Glomerular endothelial cell (primary cell): Measurements from ENCODE around the gene EFCAB7. TPM values are rescaled to one million over a fixed set of nuclear protein-coding genes. Genes with fewer than 3 reads are reported as not detected.

Source experiments
- DNase-seq: peaks from one replicate; pipeline ENCODE4 v3.0.0-alpha.2; 2011; ENCODE audit warnings: low read depth, low spot score; ENCODE audit errors: extremely low read depth
- total RNA-seq: library from RNA; depleted of rRNA; stranded (reverse); fragments of >200 nt; gene quantifications from 2 replicates; pipeline ENCODE4 v1.2.3, GENCODE V29; 2015

EFCAB7 gene, protein sequence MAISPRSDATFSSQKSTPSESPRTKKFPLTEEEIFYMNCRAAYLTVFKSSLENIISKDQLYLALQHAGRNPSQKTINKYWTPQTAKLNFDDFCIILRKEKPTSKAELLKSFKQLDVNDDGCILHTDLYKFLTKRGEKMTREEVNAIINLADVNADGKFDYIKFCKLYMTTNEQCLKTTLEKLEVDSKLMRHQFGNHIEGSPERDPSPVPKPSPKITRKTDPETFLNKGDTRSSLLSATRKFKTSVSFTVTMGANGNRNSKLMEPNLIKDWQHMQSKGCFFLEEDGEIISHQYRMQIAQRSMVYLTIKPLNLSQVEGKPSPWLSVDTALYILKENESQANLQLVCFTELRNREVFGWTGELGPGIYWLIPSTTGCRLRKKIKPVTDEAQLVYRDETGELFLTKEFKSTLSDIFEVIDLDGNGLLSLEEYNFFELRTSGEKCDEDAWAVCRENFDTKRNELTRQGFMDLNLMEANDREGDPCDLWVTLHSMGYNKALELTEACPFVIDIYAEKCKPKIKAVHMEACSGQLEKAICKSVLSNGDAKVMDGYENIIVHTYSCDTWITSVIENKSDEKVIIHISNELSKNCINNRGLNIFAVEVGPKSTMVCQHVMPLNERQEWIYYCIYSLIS
- 2.4 and 5.2 TPM in 2 replicates for total RNA-seq

DNA sequence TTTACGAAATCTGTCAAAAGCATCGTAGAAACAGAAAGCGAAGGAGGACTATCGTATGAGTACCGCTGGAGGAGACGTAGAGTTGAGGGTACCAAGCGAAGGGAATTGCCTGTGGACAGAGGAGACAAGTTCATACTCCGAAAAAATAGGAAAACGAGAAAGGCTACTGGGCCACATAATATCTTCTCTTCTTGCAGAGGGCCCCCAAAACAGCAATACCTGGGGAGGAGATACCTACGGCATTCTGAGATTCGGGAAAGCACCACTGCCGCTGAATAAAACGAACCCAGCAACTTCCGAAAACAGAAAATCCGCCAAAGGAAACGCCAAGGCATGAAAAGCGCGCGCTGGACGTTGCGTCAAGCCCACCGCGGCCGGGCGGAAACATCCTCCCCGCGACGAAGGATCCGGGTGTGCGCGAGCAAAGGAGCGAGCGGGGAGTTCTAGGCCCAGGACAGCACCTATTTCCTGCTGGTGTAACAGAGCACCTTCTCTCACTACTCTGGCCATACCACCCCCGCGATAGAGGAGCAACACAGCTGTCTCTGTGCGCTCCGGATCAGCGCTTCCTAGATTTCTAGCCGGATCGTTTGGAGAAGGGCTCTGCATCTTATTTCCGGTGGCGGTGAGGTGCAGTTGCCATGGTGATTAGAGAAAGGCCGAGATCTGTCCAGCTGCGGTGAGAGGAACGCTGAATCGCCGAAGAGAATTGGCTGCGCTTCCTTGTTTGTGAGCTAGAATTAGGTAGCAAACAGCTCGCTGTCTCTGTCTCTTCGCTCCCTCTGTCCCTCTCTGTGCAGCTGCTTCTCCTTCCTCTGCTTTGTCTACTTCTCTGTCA, at the start of gene EFCAB7, which contains the start of gene ITGB3BP:
Gene EFCAB7, plus strand, starts transcription at position 635 of the 838 bp plus-strand sequence. CDS start 2,048 bp downstream, outside the sequence.
Gene ITGB3BP, minus strand, starts transcription at position 335 of the 838 bp plus-strand sequence. Its CDS starts 92 bp downstream, at position 243.
- DNase-seq: peak; percentile 79

DNA sequence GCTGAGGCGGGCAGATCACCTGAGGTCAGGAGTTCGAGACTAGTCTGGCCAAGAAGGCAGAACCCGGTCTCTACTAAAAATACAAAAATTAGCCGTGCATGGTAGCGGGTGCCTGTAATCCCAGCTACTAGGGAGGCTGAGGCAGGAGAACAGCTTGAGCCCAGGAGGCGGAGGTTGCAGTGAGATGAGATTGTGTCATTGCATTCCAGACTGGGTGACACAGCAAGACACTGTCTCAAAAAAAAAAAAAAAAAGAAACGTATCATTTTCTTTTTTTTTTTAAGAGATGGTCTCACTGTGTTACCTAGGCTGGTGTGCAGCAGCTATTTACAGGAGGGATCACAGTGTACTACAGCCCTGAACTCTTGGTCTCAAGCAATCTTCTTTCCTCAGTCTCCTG, 47.6 kb upstream of the EFCAB7 start:
- DNase-seq: no peak

DNA sequence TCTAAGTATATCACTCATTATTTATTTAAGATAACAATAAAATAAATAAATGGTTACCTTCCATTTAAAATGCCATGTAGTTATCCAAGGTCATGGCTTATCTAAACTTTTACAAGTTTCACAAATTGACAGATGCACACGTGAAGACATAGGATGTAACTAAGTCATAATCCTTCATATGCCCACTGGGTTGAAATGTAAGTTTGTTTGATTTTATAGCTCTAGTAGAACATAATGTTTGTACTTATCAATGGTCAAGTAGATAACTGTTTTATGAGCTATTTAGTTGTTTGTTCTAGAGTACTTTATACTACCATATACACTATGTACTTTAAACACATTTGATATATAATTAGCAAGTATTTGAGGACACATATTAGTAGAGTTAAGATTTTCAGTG, 43.3 kb upstream of the EFCAB7 start:
- no peak for DNase-seq

DNA sequence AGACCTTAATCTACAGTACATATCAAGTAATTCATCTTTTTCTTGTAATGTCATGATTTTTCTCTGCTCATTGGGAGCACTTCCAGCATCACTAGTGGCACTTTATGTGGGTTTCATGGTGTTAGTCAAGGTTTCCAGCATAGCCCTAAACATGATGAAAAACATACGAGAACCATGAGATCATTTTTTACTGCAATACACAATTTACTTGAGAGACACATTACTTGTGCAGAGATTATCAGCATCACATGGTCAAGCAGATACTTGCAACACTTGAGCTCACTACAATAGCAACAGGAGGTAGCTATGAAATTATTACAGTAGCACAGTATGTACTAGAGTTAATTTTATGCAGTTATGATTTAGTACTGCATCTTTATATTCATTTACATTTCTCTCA, 36.7 kb upstream of the EFCAB7 start:
- DNase-seq: no peak

DNA sequence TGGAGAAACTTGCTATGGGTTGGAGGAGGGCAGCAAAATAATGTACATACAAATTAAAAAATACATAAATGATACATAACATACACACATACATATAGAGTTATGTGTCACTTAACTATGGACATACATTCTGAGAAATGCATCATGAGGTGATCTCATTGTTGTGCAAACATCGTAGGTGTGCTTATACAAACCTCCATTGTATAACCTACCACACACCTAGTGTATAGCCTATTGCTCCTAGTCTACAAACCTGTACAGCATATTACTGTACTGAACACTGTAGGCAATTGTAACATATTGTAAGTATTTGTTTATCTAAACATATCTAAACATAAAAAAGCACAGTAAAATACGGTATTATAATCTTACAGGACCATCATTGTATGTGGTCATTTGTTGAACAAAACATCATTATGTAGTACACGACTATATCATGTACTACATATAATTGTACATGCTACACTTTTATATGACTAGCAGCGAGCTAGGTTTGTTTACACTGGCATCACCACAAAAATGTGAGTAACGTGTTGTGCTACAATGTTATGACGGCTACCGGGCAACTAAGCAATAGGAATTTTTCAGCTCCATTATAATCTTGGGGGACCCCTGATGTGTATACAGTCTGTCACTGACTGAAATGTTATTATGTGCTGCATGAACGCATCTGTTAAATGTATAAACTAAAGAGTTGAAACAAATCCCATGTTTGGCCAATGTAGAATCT, 35.8 kb upstream of the EFCAB7 start:
- DNase-seq: no peak

DNA sequence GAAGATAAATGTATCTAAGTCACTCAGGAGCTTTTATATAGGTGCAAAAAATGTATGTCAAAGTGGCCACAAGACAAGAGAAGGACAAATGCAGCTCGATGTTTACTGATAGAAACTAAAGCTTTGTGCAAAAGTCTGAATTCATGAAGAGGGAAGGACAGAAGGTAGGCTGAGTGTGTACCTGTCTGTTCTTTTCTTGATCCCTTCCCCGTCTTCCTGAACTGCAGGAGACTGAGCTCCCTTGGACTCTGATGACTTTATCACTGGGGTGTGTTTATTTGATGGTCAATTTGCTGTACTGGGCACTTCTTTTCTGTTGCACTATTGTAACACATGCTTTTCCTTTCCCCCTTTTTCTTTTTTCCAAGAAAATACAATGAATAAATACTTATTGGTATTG, 25.7 kb upstream of the EFCAB7 start:
- DNase-seq: no peak

DNA sequence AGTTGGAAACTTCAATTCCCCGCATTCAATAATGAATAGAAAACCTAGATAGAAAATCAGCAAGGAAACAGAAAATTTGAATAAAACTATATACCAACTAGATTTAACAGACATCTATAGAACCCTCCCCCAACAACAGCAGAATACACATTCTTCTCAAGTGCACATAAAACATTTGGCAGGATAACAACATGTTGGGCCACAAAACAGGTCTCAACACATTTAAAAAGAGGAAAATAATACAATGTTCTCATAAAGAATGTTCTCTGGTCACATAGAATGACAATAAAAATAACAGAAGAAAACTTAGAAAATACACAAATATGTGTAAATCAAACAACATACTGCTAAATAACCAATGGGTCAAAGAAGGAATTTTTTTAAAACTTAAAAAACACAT, 25.2 kb upstream of the EFCAB7 start:
- no peak for DNase-seq

DNA sequence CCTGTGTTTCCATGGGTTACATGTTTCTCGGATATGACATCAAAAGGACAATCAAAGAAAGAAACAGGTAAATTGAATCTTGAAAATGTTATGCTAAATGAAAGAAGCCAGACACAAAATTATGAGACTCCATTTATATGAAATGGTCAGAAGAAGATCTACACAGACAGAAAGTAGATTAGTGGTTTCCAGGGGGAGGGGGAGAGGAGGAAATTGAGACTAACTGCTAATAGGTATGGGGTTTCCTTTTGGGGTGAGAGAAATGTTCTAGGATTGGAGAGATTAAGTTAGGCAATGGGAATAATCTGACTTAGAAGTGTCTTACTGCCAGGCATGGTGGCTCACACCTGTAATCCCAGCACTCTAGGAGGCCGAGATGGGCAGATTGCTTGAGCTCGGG, 22.1 kb upstream of the EFCAB7 start:
- DNase-seq: no peak

DNA sequence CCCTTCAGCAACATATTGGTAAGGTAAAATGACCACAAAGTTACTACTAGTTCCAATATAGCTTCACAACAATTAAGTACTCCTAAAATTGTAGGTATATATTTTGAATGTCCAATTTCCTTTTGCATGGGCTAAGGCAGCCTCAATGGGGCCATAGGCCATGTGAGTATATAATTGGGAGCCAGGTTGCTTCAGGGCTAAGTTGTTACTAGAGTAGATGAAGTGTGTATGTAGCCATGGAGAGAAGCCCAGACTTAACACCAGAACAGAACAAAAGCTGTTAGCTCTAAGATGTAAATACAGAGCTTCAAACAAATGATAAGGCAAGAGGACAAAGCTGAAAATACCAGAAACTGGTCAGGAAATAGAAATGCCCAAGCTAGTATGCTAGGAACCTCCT, 16.5 kb upstream of the EFCAB7 start:
- DNase-seq: no peak

DNA sequence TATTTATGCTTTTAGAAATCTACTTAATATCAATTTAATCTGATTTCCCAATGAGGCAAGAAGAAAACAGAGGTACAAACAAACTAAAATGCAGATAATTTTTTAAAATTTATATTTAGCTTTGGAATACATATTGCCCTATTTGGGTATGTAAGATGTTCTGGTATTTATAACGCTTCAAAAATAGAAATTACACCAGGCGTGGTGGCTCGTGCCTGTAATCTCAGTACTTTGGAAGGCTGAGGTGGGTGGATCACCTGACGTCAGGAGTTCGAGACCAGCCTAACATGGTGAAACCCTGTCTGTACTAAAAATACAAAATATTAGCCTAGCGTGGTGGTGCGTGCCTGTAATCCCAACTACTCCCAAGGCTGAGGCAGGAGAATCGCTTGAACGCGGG, 13.6 kb upstream of the EFCAB7 start:
- no peak for DNase-seq

DNA sequence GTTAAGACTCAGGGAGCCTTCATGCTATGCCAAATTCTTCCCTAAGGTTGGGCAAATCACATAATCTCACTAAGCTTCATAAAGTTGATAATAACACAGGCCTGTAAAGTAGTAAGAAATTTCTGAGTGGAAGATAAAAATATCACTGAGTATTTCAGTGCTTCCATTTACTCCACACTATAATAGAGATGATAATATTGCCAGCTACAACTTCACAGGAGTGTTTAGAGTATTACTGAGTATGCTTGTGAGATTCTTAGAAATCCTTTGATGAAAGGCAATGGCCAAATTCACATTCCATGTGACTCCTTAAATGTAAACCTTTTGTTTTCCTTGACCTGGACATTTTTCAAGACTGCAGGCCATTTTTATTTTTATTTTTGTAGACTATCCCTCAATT, 10.7 kb upstream of the EFCAB7 start:
- DNase-seq: no peak

DNA sequence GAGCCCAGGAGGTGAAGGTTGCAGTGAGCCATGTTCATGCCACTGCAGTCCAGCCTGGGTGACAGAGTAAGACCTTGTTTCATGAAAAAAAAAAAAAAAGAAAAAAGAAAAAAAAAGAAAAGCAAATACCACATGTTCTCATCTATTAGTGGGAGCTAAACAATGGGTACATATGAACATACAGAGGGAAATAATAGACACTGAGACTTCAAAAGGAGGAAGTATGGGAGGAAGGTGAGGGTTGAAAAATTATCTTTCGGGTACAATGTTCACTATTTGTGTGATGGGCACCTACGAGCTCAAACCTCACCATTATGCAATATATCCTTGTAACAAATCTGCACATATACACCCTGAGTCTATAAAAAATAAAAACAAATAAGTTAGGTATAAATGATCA, 6.7 kb upstream of the EFCAB7 start:
- no peak for DNase-seq

DNA sequence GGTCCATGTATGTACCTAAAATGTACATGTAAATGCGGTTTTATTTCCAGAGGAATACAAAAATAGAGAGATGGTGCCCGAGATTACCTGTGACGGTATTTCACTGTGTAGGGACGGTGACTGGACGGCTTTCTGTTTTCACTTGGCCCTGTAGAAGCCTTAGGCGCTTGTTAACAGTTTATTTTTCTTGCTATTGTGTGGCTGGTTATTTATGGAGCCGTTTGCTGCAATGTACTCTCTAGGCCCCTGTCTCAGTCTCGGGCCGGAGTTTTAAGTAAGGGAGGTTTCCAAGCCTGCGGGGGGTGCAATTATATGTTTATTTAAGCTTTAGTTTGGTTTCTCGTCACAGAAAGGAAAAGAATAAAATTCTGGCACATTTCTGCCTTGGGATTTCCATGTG, 413 bp downstream of the EFCAB7 start:
- no peak for DNase-seq

DNA sequence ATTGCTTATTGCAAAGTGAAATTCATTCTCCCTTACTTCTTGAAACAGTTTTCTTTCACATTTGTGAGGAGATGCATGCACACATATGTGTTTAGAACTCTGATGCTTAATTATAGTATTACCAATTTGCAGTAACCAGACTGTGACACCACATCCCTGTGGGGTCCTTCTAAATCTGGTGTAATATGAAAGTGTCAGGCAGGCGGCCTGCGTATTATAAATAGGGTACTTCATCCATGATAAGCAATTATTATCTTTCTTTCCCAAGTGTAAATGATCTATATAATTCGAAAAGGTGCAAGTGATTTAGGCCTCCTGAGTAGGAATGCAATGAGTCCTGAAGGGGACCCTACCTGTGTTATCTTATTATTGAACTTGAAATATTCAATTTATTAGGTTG, 876 bp downstream of the EFCAB7 start:
- no peak for DNase-seq

DNA sequence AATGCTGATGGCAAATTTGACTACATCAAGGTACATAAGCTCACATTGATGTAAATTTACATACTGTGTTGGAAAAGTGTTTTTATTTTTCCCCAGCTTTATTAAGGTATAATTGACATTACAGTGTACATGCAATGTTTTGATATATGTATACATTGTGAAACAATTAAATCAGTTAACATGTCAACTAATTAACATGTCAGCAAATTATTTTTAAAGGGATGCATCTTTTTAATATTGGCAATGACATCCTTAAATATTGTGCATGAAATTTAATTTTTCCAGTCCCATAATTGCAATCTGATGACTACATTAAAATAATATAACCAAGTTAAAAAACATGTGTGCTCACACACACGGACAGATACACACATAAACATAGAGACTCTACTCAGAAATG, 9.4 kb downstream of the EFCAB7 start:
- no peak for DNase-seq

DNA sequence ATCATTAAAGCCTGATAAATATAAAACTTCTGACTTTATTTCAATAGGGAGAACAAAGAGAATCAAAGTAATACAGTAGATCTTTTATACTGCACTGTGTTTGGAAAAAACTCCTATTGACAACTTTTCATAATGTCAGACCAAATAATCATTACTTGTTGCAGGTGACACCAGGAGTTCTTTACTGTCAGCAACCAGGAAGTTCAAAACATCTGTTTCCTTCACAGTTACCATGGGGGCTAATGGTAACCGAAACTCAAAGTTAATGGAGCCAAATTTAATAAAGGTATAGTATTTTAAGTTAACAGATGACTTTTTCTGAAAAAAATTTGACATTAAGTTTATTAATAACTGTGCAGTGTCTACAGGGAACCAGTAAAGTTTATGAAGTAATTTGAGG, 10.6 kb downstream of the EFCAB7 start:
- DNase-seq: no peak

DNA sequence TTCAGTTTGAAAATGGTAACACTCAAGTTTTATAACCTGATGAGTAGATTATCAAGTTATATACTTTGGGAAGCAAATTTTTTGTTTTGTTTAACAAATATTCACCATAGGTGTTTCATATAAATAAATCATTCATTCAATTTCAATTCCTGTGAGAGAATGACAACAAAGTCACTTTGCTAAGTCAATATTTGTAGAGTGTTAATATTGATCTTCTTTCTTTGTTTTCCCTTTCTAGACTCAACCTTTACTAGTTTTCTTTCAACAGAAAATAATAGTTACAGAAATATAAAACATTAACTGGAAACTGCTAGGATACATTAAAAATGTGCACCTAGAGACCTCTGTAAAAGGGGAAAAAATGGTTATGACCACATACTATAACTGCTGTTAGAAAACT, 11.1 kb downstream of the EFCAB7 start:
- DNase-seq: no peak

DNA sequence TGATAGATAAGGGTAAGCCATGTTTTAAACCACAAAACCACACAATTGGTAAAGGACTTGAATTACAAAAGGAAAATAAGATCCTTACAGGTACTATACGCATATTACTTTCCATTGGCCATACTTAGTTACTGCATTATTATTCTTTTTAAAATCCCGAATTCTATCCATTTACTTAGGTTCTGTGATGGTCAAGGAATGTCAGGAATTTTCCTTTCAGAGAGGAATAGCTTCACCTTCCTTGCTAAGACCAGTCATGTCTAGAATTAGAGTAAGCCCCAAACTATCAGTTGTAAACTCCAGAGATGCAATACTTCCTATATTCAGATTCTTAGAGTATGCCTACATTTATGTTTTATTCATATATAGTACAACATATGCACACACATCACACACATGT, 13.7 kb downstream of the EFCAB7 start:
- DNase-seq: no peak

DNA sequence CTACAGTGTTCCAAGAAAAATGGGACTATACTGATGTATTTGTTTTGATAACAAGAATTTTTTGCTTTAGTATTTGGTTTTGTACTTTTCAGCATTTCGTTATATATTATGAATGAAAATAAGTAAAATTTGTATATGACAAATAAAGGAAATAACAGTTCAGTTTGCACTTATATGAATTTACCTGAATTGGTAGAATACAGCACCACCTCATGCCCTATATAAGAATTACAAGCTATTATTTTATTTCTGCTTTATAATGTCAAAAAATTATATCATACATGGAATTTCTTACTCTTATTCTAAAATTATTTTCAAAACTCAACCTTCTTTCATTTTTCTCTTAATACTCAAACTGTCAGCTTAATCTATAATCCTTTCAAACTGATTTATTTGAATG, 14.6 kb downstream of the EFCAB7 start:
- no peak for DNase-seq

DNA sequence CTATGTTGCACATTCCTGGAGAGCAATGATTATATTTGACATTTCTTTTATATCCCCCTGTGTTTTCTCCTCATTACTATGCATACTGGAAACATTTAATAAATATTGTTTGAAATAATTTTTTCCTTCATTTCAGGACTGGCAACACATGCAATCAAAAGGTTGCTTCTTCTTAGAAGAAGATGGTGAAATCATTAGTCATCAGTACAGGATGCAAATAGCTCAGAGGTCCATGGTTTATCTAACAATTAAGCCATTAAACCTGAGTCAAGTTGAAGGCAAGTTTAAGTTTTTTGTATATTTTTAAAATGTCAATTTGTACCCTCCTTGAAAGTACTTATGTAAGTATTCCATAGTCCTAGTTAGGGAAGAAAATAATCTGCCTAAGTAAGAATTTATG, 22.5 kb downstream of the EFCAB7 start:
- no peak for DNase-seq
